Uterus (tissue), 2 donors: Measurements from ENCODE around the gene DNAH12.

Experiments
- POLR2A ChIP-seq, 2 donors: fragments of 450-650 bp; IDR thresholded peaks; one replicate each; pipeline ENCODE4 v1.6.1; 2016; ENCODE audit warnings: antibody characterized with exemption in 2 of 2, mild to moderate bottlenecking in 1 of 2, moderate library complexity in 1 of 2
- TF ChIP-seq, protein P1 (sequence below), 4 experiments: fragments of 200-600 bp in 2 of 4; fragments of 450-650 bp in 2 of 4; sonication (generic) in 2 of 4; IDR thresholded peaks; one replicate each; pipeline ENCODE4 v1.5.1; 2016 to 2019; ENCODE audit warnings: antibody characterized with exemption in 4 of 4, mild to moderate bottlenecking in 2 of 4, moderate library complexity in 1 of 4

DNA sequence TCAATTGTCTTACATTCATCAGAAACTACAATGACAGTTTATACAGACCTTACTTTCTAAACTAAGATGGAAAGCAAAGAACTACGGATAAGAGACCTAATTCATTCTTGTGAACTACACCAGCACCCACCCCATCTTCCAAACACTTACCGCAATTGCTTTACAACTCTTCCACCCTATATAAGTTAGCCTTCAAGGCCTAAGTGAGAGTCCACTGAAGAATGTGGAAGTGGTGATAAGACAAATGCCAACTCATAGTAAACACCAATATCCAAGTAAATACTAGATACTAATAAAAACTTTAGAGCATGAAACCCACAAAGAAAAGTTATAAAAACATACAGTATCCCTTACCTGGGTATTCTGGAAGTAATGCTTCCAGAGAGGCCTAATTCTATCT, 39.4 kb upstream of the DNAH12 start:
- TF ChIP-seq, protein P1, sequence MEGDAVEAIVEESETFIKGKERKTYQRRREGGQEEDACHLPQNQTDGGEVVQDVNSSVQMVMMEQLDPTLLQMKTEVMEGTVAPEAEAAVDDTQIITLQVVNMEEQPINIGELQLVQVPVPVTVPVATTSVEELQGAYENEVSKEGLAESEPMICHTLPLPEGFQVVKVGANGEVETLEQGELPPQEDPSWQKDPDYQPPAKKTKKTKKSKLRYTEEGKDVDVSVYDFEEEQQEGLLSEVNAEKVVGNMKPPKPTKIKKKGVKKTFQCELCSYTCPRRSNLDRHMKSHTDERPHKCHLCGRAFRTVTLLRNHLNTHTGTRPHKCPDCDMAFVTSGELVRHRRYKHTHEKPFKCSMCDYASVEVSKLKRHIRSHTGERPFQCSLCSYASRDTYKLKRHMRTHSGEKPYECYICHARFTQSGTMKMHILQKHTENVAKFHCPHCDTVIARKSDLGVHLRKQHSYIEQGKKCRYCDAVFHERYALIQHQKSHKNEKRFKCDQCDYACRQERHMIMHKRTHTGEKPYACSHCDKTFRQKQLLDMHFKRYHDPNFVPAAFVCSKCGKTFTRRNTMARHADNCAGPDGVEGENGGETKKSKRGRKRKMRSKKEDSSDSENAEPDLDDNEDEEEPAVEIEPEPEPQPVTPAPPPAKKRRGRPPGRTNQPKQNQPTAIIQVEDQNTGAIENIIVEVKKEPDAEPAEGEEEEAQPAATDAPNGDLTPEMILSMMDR (IDR thresholded peaks at IDR 0.05), result no peak
- TF ChIP-seq POLR2A (IDR thresholded peaks at IDR 0.05), result no peak
